ENCODE data around the gene EHBP1L1. TPM values are rescaled to one million over a fixed set of nuclear protein-coding genes. Genes with fewer than 3 reads are reported as not detected.
A peak's percentile ranks its signal among the peaks of the same experiment; 100 is the strongest.

The EHBP1L1 gene
- total RNA-seq (2016; rRNA removed; fragmentation: Illumina TruSeq; extraction: Trizol): 5.4 and 10.6 TPM in 2 replicates
- 2.5 and 2.6 TPM in 2 replicates for total RNA-seq (2016; cell fraction: cytosol; rRNA removed; fragmentation: Illumina TruSeq; extraction: Trizol; ENCODE audit: low read depth)
- total RNA-seq (2016; cell fraction: insoluble cytoplasmic fraction; rRNA removed; fragmentation: Illumina TruSeq; extraction: Trizol): 3.9 and 9.7 TPM in 2 replicates
- total RNA-seq (2016; cell fraction: membrane; rRNA removed; fragmentation: Illumina TruSeq; extraction: Trizol): 3.4 TPM in 2 replicates
- total RNA-seq (2016; cell fraction: nucleus; rRNA removed; fragmentation: Illumina TruSeq; extraction: Trizol): 7.8 and 8.4 TPM in 2 replicates
- polyA plus RNA-seq (2011; rRNA removed): 8.3 and 14.4 TPM in 2 replicates
- polyA plus RNA-seq (2011; cell fraction: cytosol; rRNA removed): 7.1 and 10.0 TPM in 2 replicates
- polyA plus RNA-seq (2011; cell fraction: nucleus; rRNA removed): 74.9 and 85.5 TPM in 2 replicates
- polyA plus RNA-seq (2012): 9.8 and 10.7 TPM in 2 replicates
- polyA plus RNA-seq (2016; cell fraction: cytosol; fragmentation: Illumina TruSeq; extraction: Trizol; ENCODE audit: low read depth): 0.58 and 0.94 TPM in 2 replicates
- polyA plus RNA-seq (2016; cell fraction: insoluble cytoplasmic fraction; fragmentation: Illumina TruSeq; extraction: Trizol; ENCODE audit: low read depth): 4.6 and 5.1 TPM in 2 replicates
- polyA plus RNA-seq (2016; cell fraction: membrane; fragmentation: Illumina TruSeq; extraction: Trizol; ENCODE audit: low read depth): 0.79 and 1.3 TPM in 2 replicates
- 27.0 and 30.2 TPM in 2 replicates for polyA plus RNA-seq (2016; cell fraction: nucleus; fragmentation: Illumina TruSeq; extraction: Trizol; ENCODE audit: insufficient read depth, low read depth)
- polyA minus RNA-seq (2011; rRNA and poly(A)+ RNA removed; ENCODE audit: low replicate concordance): 23.3 and 45.1 TPM in 2 replicates
- 7.6 and 13.2 TPM in 2 replicates for polyA minus RNA-seq (2011; cell fraction: cytosol; rRNA and poly(A)+ RNA removed)
- 6.4 and 11.8 TPM in 2 replicates for polyA minus RNA-seq (2011; cell fraction: nucleus; rRNA and poly(A)+ RNA removed)
- Bru-seq, nascent RNA: percentile 55 among the genes with signal in this experiment
- percentile 70 among the genes with signal in this experiment for BruChase-seq, experiment 1, labeled RNA remaining after a 6-hour chase
- percentile 58 among the genes with signal in this experiment for BruChase-seq, experiment 2, labeled RNA remaining after a 2-hour chase
- long read RNA-seq, experiment 1: 0 reads
- long read RNA-seq, experiment 2, partial matches to known transcripts: 50 of 64 reads
- long read RNA-seq, experiment 2, other reads (novel, unspliced or antisense): 8 of 64 reads

- DNase-seq (ENCODE audit: low spot score): no peak
- intact Hi-C loops (cut with micrococcal nuclease; ENCODE audit: unreplicated experiment): no loop called here
- no peak for TF ChIP-seq E2F1 (CRISPR knock-in tag; IDR thresholded peaks at IDR 0.05)
- TF ChIP-seq SMAD1 (CRISPR knock-in tag; IDR thresholded peaks at IDR 0.05; ENCODE audit: borderline replicate concordance, low read depth): no peak
- no peak for TF ChIP-seq DDIT3 (CRISPR knock-in tag; IDR thresholded peaks at IDR 0.05)
- no peak for TF ChIP-seq ZNF513 (CRISPR knock-in tag; conservative IDR thresholded peaks at IDR 0.05)
- TF ChIP-seq ZNF260 (CRISPR knock-in tag; IDR thresholded peaks at IDR 0.05; ENCODE audit: borderline replicate concordance, low read depth): no peak
- no peak for TF ChIP-seq THRA (CRISPR knock-in tag; IDR thresholded peaks at IDR 0.05; ENCODE audit: borderline replicate concordance)
- no peak for TF ChIP-seq CSRNP1 (CRISPR knock-in tag; IDR thresholded peaks at IDR 0.05)
- TF ChIP-seq BRF2 (CRISPR knock-in tag; IDR thresholded peaks at IDR 0.05): no peak
- no peak for TF ChIP-seq PRPF4 (IDR thresholded peaks at IDR 0.05; ENCODE audit: low read depth, low read length, poor library complexity, severe bottlenecking)
Measured at GRCh38 chr11:65575568-65576231, at the start of gene EHBP1L1. EHBP1L1 (plus strand) TSS chr11:65576053; CDS start chr11:65576303, 250 bp downstream.

More at GRCh38 chr11:65575568-65576231, at the start of gene EHBP1L1:
- peaks cover 3 to 7% of the 10 kb centered on the region in 2 experiments; a peak in 2 of 5 replicates for H3K36me3 ChIP-seq (replicated peaks in 1 of 2; ENCODE audit: control insufficient read depth in 1 of 2, insufficient read depth in 2 of 2, low read length in 2 of 2)
- H3K9me3 ChIP-seq (ENCODE audit: low read length): no peaks in the 10 kb centered on the region
- in situ Hi-C loops (cut with HindIII; ENCODE audit: extremely low pct_ligation_motif_present, low pct_unique_long_range_greater_than_20kb): loop anchor here (5.0 kb wide), 1 partner anchor 37 kb away; the partner anchor contains the start of gene MAP3K11
- peak; percentile 9 for ATAC-seq
- H3K4me3 ChIP-seq (replicated peaks in 1 of 3; ENCODE audit: insufficient read depth in 1 of 3, low read depth in 2 of 3, low read length in 3 of 3): peak within 1 kb of the TSS; percentile 69 to 77 (median 73)
- no peak within 1 kb of the TSS for H3K27ac ChIP-seq (ENCODE audit: extremely low read length, insufficient read depth, low read length)
- BruUV-seq (replicated peaks): no TSS peak
- peaks cover 54% of the 10 kb centered on the region for H3K4me1 ChIP-seq (ENCODE audit: insufficient read depth, low read length)
- WGBS (ENCODE audit: low lambda C conversion rate): 3% methylated on average over 4 of the region's 69 CpGs
- FAIRE-seq: no peak
- no peaks in the 10 kb centered on the region for H4K20me1 ChIP-seq (ENCODE audit: insufficient read depth, low read length)
- H3K9ac ChIP-seq (ENCODE audit: insufficient read depth, low read depth, low read length): peak within 1 kb of the TSS; percentile 71
- no peak within 1 kb of the TSS for H2AFZ ChIP-seq (ENCODE audit: low read length)
- ChIA-PET CTCF (ENCODE audit: low intra/inter-chr PET ratio, low total read pairs) (no interaction called here), POLR2A (interaction anchor here (0.9 to 2.0 kb wide), 6 partner anchors 13 to 219 kb away, joined by 3 to 10 read pairs (median 3); no protein-coding TSS in a partner anchor)
- H3K27me3 ChIP-seq (ENCODE audit: control insufficient read depth in 1 of 2, insufficient read depth in 2 of 2, low read length in 2 of 2): no peaks in the 10 kb centered on the region; a peak in 1 of 5 replicates
- peaks cover 15% of the 10 kb centered on the region for H3K79me2 ChIP-seq (ENCODE audit: insufficient read depth, low read length)
- peak within 1 kb of the TSS; percentile 95 for H3K4me2 ChIP-seq (ENCODE audit: low read depth, low read length)

All from HepG2 (cell line).